IMR-90 (cell line): ENCODE data around the gene GNG12. TPM values are rescaled to one million over a fixed set of nuclear protein-coding genes. Genes with fewer than 3 reads are reported as not detected.

Experiments
- ATAC-seq: fragments of 200-7000 bp; cut with Tn5 transposase; 2 replicates; pipeline ENCODE4 v1.9.1; 2020; ENCODE audit warnings: low read depth, mild to moderate bottlenecking, moderate library complexity
- BruUV-seq: library from RNA; stranded (reverse); fragments of 400-500 nt; replicated peaks from 2 replicates; lab custom pipeline; 2021; lab: Mats Ljungman, UMichigan
- CTCF ChIA-PET: fragments of 300-600 bp; formaldehyde crosslinking; extraction: SDS; loops from one replicate; lab custom pipeline; 2021; ENCODE audit warnings: antibody characterized with exemption; lab: Yijun Ruan, JAX
- POLR2A ChIA-PET: fragments of 300-600 bp; sonication (Branson Sonifier 250); formaldehyde crosslinking; loops from one replicate; lab custom pipeline; 2022; ENCODE audit warnings: antibody characterized with exemption; ENCODE audit not compliant: unreplicated experiment; lab: Charles Lee
- DNase-seq: peaks from one replicate; pipeline ENCODE4 v3.0.0; 2013
- H2AFZ ChIP-seq: replicated peaks from 2 replicates; pipeline ENCODE3; 2013; ENCODE audit warnings: low read length, mild to moderate bottlenecking; ENCODE audit not compliant: poor library complexity
- H2AK5ac ChIP-seq: 2 replicates; pipeline ENCODE4 v1.6.1; 2013; ENCODE audit warnings: low read depth, low read length, inconsistent platforms
- H2AK9ac ChIP-seq: replicated peaks from 2 replicates; pipeline ENCODE3; 2013; ENCODE audit warnings: mild to moderate bottlenecking, low read depth, low read length, moderate library complexity; ENCODE audit not compliant: poor library complexity
- H2BK120ac ChIP-seq: 2 replicates; pipeline ENCODE4 v1.6.1; 2013; ENCODE audit warnings: low read depth, low read length, inconsistent platforms
- H2BK15ac ChIP-seq: 3 replicates; pipeline ENCODE4 v1.6.1; 2013; ENCODE audit warnings: low read depth, low read length, inconsistent platforms
- H2BK20ac ChIP-seq: 2 replicates; pipeline ENCODE4 v1.6.1; 2013; ENCODE audit warnings: low read depth, mild to moderate bottlenecking, inconsistent platforms, low read length, moderate library complexity
- H2BK5ac ChIP-seq: 2 replicates; pipeline ENCODE4 v1.6.1; 2013; ENCODE audit warnings: mild to moderate bottlenecking, low read depth, low read length, inconsistent platforms; ENCODE audit not compliant: poor library complexity, severe bottlenecking
- H3K14ac ChIP-seq: replicated peaks from 2 replicates; pipeline ENCODE4 v1.6.1; 2013; ENCODE audit warnings: low read depth, low read length, inconsistent platforms
- H3K18ac ChIP-seq: 2 replicates; pipeline ENCODE4 v1.6.1; 2013; ENCODE audit warnings: low read depth, low read length, control low read depth
- H3K23ac ChIP-seq: 2 replicates; pipeline ENCODE4 v1.6.1; 2013; ENCODE audit warnings: low read depth, low read length, inconsistent platforms
- H3K27ac ChIP-seq: 2 replicates; pipeline ENCODE4 v1.5.1; 2013; ENCODE audit warnings: mild to moderate bottlenecking, control low read depth, low read length; ENCODE audit not compliant: insufficient read depth
- H3K27me3 ChIP-seq: 2 replicates; pipeline ENCODE4 v1.6.1; 2013; ENCODE audit warnings: low read length; ENCODE audit not compliant: control insufficient read depth, insufficient read depth
- H3K36me3 ChIP-seq: 2 replicates; pipeline ENCODE4 v1.6.1; 2013; ENCODE audit warnings: low read length, mixed read lengths; ENCODE audit not compliant: control insufficient read depth, insufficient read depth
- H3K4ac ChIP-seq: 2 replicates; pipeline ENCODE4 v1.6.1; 2013; ENCODE audit warnings: low read depth, low read length, inconsistent platforms
- H3K4me1 ChIP-seq: 2 replicates; pipeline ENCODE4 v1.6.1; 2013; ENCODE audit warnings: low read length, mixed read lengths; ENCODE audit not compliant: control insufficient read depth, insufficient read depth
- H3K4me2 ChIP-seq: 2 replicates; pipeline ENCODE4 v1.6.1; 2013; ENCODE audit warnings: low read depth, mild to moderate bottlenecking, control low read depth, low read length, moderate library complexity
- H3K4me3 ChIP-seq: 2 replicates; pipeline ENCODE4 v1.5.1; 2013; ENCODE audit warnings: low read depth, mild to moderate bottlenecking, control low read depth, low read length, moderate library complexity; ENCODE audit not compliant: insufficient read depth
- H3K56ac ChIP-seq: 2 replicates; pipeline ENCODE4 v1.6.1; 2013; ENCODE audit warnings: low read length, inconsistent platforms; ENCODE audit not compliant: insufficient read depth; ENCODE audit errors: extremely low read depth
- H3K79me1 ChIP-seq, 2 experiments: 2 replicates each; pipeline ENCODE4 v1.6.1; 2013; ENCODE audit warnings: low read length in 2 of 2, inconsistent platforms in 1 of 2, low read depth in 1 of 2
- H3K9ac ChIP-seq: 2 replicates; pipeline ENCODE4 v1.6.1; 2013; ENCODE audit warnings: low read depth, low read length, control low read depth
- H3K9me1 ChIP-seq: 2 replicates; pipeline ENCODE4 v1.6.1; 2013; ENCODE audit warnings: low read length, inconsistent platforms; ENCODE audit not compliant: insufficient read depth
- H3K9me3 ChIP-seq: 2 replicates; pipeline ENCODE4 v1.6.1; 2013; ENCODE audit warnings: low read length; ENCODE audit not compliant: control insufficient read depth, insufficient read depth
- H4K20me1 ChIP-seq: 2 replicates; pipeline ENCODE4 v1.6.1; 2013; ENCODE audit warnings: low read length, inconsistent platforms; ENCODE audit not compliant: insufficient read depth
- H4K5ac ChIP-seq: 2 replicates; pipeline ENCODE4 v1.6.1; 2013; ENCODE audit warnings: mild to moderate bottlenecking, low read depth, low read length, control low read depth
- H4K8ac ChIP-seq, 2 experiments: 2 replicates each; pipeline ENCODE4 v1.6.1; 2013; ENCODE audit warnings: low read depth in 2 of 2, low read length in 2 of 2, control low read depth in 1 of 2, inconsistent platforms in 1 of 2
- H4K91ac ChIP-seq: 2 replicates; pipeline ENCODE4 v1.6.1; 2013; ENCODE audit warnings: low read depth, low read length, inconsistent platforms; ENCODE audit not compliant: insufficient read depth
- BHLHE40 ChIP-seq: fragments of 150-350 bp; IDR thresholded peaks from 2 replicates; pipeline ENCODE4 v1.6.1; 2016; ENCODE audit warnings: mild to moderate bottlenecking, low read depth, low read length
- CEBPB ChIP-seq: IDR thresholded peaks from 2 replicates; pipeline ENCODE4 v1.6.1; 2012; ENCODE audit warnings: low read depth, low read length, improper control_type of control experiment
- CHD1 ChIP-seq: IDR thresholded peaks from 2 replicates; pipeline ENCODE4 v1.6.1; 2012; ENCODE audit warnings: low read depth, low read length, improper control_type of control experiment
- CTCF ChIP-seq: conservative IDR thresholded peaks from 2 replicates; pipeline ENCODE4 v1.5.1; 2012; ENCODE audit warnings: mild to moderate bottlenecking, low read depth, low read length, improper control_type of control experiment
- ELK1 ChIP-seq: fragments of 150-350 bp; IDR thresholded peaks from 2 replicates; pipeline ENCODE4 v1.6.1; 2016; ENCODE audit warnings: low read depth, mild to moderate bottlenecking, low read length, moderate library complexity, borderline replicate concordance
- FOS ChIP-seq: fragments of 150-350 bp; IDR thresholded peaks from 2 replicates; pipeline ENCODE4 v1.6.1; 2016; ENCODE audit warnings: low read depth, low read length
- MAFK ChIP-seq: IDR thresholded peaks from 2 replicates; pipeline ENCODE4 v1.6.1; 2012; ENCODE audit warnings: low read depth, low read length, improper control_type of control experiment
- MAZ ChIP-seq: IDR thresholded peaks from 2 replicates; pipeline ENCODE4 v1.6.1; 2012; ENCODE audit warnings: low read depth, mild to moderate bottlenecking, low read length, improper control_type of control experiment, moderate library complexity, borderline replicate concordance
- MXI1 ChIP-seq: IDR thresholded peaks from 2 replicates; pipeline ENCODE4 v1.6.1; 2012; ENCODE audit warnings: low read depth, mild to moderate bottlenecking, low read length, moderate library complexity, borderline replicate concordance
- NFE2L2 ChIP-seq: fragments of 150-350 bp; IDR thresholded peaks from 2 replicates; pipeline ENCODE4 v1.6.1; 2016; ENCODE audit warnings: low read depth, mild to moderate bottlenecking, low read length
- POLR2A ChIP-seq: IDR thresholded peaks from 2 replicates; pipeline ENCODE4 v1.6.1; 2012; ENCODE audit warnings: mild to moderate bottlenecking, low read depth, low read length
- RAD21 ChIP-seq: IDR thresholded peaks from 2 replicates; pipeline ENCODE4 v1.6.1; 2012; ENCODE audit warnings: low read length, improper control_type of control experiment
- RCOR1 ChIP-seq: IDR thresholded peaks from 2 replicates; pipeline ENCODE4 v1.6.1; 2012; ENCODE audit warnings: mild to moderate bottlenecking, low read length, improper control_type of control experiment; ENCODE audit not compliant: insufficient replicate concordance
- RFX5 ChIP-seq: IDR thresholded peaks from 2 replicates; pipeline ENCODE4 v1.8.0; 2012; ENCODE audit warnings: low read depth, mild to moderate bottlenecking, low read length, moderate library complexity
- SMC3 ChIP-seq: fragments of 150-350 bp; IDR thresholded peaks from 2 replicates; pipeline ENCODE4 v1.6.1; 2016; ENCODE audit warnings: low read depth, mild to moderate bottlenecking, antibody characterized with exemption, low read length, moderate library complexity
- WGBS, 2 experiments: methylation state at CpG; one replicate each; pipeline versions ENCODE4 v1.1.5 to v1.1.7; 2013; ENCODE audit warnings: missing lambda C conversion rate in 2 of 2; ENCODE audit not compliant: insufficient read length in 1 of 2; ENCODE audit errors: extremely low coverage in 2 of 2; 5-methylcytosine and 5-hydroxymethylcytosine counted together
- dilution Hi-C: fragments of 300-500 bp; cut with HindIII; formaldehyde crosslinking; loops from one replicate; pipeline ENCODE4 v1.14.3; 2018; ENCODE audit warnings: low sequenced_read_pairs; ENCODE audit not compliant: unreplicated experiment
- in situ Hi-C: fragments of 300-500 bp; cut with MboI; formaldehyde crosslinking; loops from 3 replicates; pipeline ENCODE4 v1.14.3; 2019; ENCODE audit warnings: low sequenced_read_pairs, inconsistent platforms, mixed read lengths
- intact Hi-C: fragments of 100-400 bp; cut with micrococcal nuclease; formaldehyde crosslinking; loops from 2 replicates; pipeline ENCODE4 v1.10.0; 2022
- polyA plus RNA-seq, 3 experiments: library from polyadenylated mRNA; depleted of rRNA; stranded (reverse); fragments of >200 nt; gene quantifications; 2 replicates each; pipeline ENCODE4 v1.2.3, GENCODE V29; 2012; ENCODE audit warnings: low replicate concordance in 1 of 3
- total RNA-seq: library from RNA; depleted of rRNA; stranded (reverse); fragments of >200 nt; gene quantifications from 2 replicates; pipeline ENCODE4 v1.2.3, GENCODE V29; 2012

GNG12 gene
- total and polyA plus RNA-seq, 2 of the 4 experiments (the other 2 are of a cell fraction) = 92.3 to 132 TPM

- WGBS, 2 experiments = no CpG with 5 or more reads among the region's 5 CpGs
- no peaks in the 10 kb centered on the region for H4K20me1 ChIP-seq
- no peak overlapping the region for H3K9ac ChIP-seq
- ATAC-seq (no peak), DNase-seq (no peak)
- no peak overlapping the region for H4K5ac ChIP-seq
- peaks cover 13% of the 10 kb centered on the region for H3K9me1 ChIP-seq
- 0 out of 2 replicates have a peak overlapping the region, but pooled peaks have one; percentile 11 for H2AK5ac ChIP-seq
- H3K4ac ChIP-seq = peak overlapping the region; percentile 62
- peak overlapping the region; percentile 68; the same call in 1 of the 2 replicates for H3K14ac ChIP-seq
- no TSS peak for BruUV-seq
- intact Hi-C loops = no loop called here
- POLR2A ChIA-PET = interaction anchor here (0.5 kb wide), 1 partner anchor 335 kb away, joined by 3 read pairs; no protein-coding TSS in a partner anchor
- no peak overlapping the region for H2AFZ ChIP-seq
- H3K4me3 ChIP-seq = no peak overlapping the region
- peak overlapping the region; percentile 35; the same call in 1 of the 2 replicates for H2BK120ac ChIP-seq
- CTCF ChIA-PET = interaction anchor here (0.8 kb wide), 1 partner anchor 73 kb away, joined by 3 read pairs; no protein-coding TSS in a partner anchor
- no peaks in the 10 kb centered on the region for H3K9me3 ChIP-seq
- H3K56ac ChIP-seq = no peak overlapping the region
- H3K18ac ChIP-seq = 0 out of 2 replicates have a peak overlapping the region, but pooled peaks have one; percentile 2
- in situ Hi-C loops = loop anchor here (5.0 kb wide), 1 partner anchor 71 kb away; no protein-coding TSS in a partner anchor
- peaks cover 7 to 13% of the 10 kb centered on the region in 2 experiments; a peak in 3 of 4 replicates for H3K79me1 ChIP-seq
- peak overlapping the region; percentile 73; the same call in 2 of the 3 replicates for H2BK15ac ChIP-seq
- H3K27me3 ChIP-seq = no peaks in the 10 kb centered on the region
- H3K27ac ChIP-seq = no peak overlapping the region
- no peak overlapping the region for H2BK5ac ChIP-seq
- H4K8ac ChIP-seq = peak overlapping the region in 1 of 2 experiments; percentile 6; a peak in 1 of 4 replicates
- H2AK9ac ChIP-seq = no peak overlapping the region
- H3K36me3 ChIP-seq = no peaks in the 10 kb centered on the region
- dilution Hi-C loops = no loop called here
- no peak overlapping the region for H3K23ac ChIP-seq
- H3K4me2 ChIP-seq = no peak overlapping the region
- peak overlapping the region; percentile 26; the same call in 1 of the 2 replicates for H4K91ac ChIP-seq
- peak overlapping the region; percentile 3; the same call in 1 of the 2 replicates for H2BK20ac ChIP-seq
- peaks cover 13% of the 10 kb centered on the region for H3K4me1 ChIP-seq
- TF ChIP-seq ELK1 = no peak
- no peak for TF ChIP-seq CHD1
- TF ChIP-seq CTCF = no peak
- TF ChIP-seq NFE2L2 = no peak
- TF ChIP-seq POLR2A = no peak
- no peak for TF ChIP-seq MAZ
- no peak for TF ChIP-seq MXI1
- TF ChIP-seq RAD21 = no peak
- TF ChIP-seq CEBPB = no peak
- no peak for TF ChIP-seq BHLHE40
- no peak for TF ChIP-seq SMC3
- TF ChIP-seq FOS = no peak
- no peak for TF ChIP-seq MAFK
- no peak for TF ChIP-seq RFX5
- TF ChIP-seq RCOR1 = no peak
These were observed 5.1 kb upstream of the GNG12 start for GRCh38 chr1:67838180-67838910.
